NCI-H2171 (cell line): ENCODE data around the gene ESAM.

ENCODE experiments used
- DNase-seq: peaks from one replicate; lab custom pipeline; 2025; lab: John Stamatoyannopoulos, UW

ESAM gene, protein sequence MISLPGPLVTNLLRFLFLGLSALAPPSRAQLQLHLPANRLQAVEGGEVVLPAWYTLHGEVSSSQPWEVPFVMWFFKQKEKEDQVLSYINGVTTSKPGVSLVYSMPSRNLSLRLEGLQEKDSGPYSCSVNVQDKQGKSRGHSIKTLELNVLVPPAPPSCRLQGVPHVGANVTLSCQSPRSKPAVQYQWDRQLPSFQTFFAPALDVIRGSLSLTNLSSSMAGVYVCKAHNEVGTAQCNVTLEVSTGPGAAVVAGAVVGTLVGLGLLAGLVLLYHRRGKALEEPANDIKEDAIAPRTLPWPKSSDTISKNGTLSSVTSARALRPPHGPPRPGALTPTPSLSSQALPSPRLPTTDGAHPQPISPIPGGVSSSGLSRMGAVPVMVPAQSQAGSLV

DNA sequence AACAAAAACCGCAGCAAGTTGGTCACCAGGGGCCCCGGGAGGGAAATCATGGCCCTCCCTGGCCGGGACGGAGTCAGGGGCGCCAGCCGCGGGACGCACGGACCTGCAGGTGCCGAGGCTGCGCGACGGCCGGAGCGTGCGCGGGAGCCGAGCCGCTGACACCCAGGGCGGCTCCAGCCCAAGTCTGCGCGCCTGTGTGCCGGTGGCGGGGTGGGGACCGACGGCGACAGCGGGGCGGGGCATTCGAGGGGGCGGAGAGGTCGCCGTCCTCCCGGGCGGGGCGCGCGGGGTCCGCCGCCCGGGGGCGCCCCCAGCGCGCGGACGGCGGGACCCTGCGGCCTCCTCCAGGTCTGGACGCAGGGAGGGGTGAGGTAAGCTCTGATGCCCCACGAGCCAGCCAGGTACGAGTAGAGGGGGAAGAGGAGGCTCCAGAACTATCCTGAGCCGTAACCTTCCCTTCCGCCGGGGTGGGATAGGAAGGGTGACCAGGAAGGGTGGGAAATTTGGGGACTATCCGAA, at the start of gene ESAM:
ESAM (minus strand) TSS at position 186 of the 519 bp plus-strand sequence; CDS start at position 50, 136 bp downstream.
- peak; percentile 5 for DNase-seq

DNA sequence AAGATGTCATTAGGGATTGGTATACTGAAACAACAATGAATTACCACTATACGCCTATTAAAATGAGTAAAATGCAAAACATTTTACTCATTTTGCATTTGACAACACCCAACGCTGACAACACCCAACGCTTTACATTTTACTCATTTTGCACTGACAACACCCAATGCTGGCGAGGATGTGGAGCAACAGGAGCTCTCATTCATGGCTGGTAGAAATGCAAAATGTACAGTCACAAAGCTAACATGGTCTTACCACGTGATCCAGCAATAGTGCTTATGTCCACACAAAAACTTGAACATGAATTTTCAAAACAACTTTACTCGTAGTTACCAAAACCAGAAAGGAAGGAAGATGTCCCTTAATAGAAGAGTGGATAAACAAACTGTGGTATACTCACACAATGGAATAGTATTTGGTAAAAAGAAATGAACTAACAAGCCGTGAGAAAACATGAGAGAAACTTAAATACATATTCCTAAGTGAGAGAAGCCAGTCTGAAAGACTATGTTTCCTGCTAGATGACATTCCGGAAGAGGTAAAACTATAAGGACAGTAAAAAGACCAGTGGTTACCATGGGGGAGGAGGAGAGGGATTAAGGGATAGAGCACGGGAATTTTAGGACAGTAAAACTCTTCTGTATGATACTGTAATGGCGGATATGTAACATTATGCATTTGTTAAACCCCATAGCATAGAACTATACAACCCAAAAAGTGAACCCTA, 49.5 kb upstream of the ESAM start:
- no peak for DNase-seq

DNA sequence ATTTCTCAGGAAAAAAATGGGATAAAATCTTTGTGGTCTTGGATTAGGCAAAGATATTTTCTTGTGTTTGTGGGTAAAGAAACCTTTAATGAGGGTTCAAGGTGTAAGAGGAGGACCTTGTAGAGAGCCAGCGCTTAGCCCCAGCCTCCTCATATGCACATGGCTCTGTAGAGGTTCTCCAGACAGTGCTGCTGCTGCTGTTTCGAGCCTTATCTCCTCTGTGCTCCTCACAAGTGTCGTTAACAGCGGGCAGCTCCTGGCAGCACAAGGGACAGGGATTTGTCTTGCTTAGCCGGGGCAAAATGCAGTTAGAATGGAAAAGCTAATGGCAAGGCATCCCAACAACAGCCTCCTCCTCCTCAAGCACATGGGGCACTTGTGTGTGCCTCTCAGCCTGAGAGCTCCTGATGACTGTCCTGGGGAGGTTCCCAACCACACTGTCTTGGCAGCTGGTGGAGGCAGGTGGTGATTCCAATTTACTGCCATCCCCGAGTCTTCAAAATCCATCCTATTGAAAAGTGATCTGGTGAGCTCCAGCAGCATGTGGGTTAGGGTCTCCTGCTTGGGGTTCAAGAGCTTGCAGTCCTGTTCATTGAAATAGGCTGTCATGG, 45.7 kb upstream of the ESAM start:
- DNase-seq, result no peak

DNA sequence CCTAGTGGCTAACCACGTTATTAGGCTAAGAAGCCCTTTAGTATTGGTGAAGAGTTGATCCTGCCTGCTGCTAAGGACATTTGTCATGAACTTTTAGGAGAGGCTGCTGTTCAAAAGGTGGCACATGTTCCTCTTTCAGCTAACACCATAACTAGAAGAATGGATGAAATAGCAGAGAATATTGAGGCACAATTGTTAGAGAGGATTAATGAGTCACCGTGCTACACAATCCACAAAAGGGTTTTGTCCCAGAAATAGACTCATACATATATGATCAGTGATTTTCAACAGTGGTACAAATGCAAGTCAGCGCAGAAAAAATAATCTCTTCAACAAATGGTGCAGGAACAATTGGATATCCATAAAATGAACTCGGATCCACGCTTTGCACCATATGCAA, 45.1 kb upstream of the ESAM start:
- DNase-seq, result no peak

DNA sequence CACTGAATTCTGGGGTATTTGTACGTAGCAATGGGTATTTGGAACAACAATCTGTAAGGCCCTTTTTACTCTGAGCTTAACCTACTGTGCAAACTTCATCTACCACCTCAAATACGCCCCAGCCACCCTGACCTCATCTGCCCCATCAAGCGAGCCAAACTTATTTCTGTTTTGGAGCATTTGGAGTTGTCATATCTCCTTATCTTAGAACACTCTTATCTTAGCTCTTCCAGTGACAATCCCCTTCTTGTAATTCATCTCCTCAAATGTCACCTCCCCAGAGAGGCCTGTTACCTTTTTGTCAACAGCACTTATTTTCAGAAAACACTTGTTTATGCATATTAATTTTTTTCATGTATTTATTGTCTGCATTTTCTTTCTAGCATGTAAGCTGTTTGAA, 42.8 kb upstream of the ESAM start:
- no peak for DNase-seq

DNA sequence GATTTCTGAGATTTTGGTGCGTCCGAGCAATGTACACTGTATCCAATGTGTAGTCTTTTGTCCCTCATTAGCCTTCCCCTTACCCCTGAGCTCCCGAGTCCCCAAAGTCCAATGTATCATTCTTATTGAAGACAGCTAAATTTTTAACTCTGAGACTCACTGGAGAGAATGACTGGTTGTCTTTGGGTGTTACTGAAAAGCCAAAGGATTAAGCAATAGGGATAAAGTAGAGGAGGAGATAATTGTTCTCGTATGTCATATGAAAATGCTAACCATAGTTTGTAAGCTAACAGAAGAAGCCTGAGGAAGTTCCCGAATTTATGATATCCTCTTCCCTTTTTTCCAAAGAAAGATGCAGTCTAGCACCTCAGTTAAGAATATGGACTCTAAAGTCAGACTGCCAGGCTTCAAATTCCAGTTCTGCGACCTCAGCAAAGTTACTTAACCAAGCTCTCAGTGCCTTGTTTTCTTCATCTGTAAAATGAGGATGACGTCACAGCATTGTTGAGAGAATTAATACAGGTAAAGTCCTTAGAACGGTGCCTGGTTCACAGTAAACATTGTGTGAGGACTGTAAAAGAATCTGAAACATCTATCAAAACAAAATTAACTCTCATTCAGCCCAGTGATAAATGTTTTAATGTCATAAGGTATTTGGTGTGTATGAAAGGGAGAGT, 39.7 kb upstream of the ESAM start:
- DNase-seq, result no peak

DNA sequence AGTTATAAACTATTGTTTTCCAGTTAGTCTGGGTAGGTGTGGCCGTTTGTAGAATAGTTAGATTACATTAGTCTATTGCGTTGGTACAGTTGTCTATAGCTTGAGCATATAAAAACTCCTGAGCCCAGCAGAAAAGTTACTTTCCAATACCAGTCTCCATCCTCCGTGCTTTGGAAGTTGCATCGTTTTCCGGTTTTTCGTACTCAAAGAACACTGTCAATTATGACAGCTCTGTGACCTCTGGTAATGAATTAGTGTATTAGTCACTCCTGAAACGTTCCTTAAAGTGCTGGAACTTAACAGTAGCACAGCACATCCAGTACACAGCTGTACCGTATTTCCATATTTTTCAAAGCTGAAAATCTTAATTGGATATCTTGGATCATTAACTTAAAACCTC, 38.9 kb upstream of the ESAM start:
- no peak for DNase-seq

DNA sequence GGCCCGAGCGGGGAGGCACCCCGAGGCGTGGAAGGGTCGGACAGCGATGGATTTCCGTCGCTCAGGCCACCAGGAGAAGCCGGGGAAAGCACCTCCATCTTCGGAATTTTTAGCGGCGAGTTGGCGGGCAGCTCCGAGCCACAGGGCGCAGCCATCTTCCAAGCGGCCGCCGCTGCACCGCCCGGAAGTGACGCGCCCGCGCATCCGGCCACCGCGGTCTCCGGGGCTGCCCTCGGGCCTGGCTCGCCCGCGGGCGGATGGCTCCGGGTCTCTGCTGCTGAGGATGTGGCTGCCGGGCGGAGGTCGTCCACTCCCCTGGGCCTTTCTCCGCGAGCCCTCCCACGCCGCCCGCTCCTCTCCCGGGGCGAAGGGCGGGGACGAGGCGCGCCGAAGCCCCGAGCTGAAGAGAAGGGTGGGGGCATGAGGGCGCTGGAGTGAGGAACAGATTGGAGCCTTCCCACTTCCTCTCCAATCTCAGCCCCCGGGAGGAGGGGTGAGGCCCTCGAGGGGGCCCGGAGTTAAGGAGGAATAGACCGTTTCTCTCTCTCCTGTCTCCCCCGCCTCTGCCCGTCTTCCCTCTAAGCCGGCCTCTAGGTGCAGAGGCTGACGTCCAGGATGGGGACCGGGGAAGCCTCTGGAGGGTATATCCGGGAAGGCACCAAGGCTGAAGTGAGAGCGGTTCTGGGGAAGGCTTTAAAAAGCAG, 38.3 kb upstream of the ESAM start, which contains the start of gene MSANTD2:
MSANTD2 (minus strand) TSS at position 181 of the 704 bp plus-strand sequence; CDS start at position 155, 26 bp downstream.
- peak; percentile 43 for DNase-seq

DNA sequence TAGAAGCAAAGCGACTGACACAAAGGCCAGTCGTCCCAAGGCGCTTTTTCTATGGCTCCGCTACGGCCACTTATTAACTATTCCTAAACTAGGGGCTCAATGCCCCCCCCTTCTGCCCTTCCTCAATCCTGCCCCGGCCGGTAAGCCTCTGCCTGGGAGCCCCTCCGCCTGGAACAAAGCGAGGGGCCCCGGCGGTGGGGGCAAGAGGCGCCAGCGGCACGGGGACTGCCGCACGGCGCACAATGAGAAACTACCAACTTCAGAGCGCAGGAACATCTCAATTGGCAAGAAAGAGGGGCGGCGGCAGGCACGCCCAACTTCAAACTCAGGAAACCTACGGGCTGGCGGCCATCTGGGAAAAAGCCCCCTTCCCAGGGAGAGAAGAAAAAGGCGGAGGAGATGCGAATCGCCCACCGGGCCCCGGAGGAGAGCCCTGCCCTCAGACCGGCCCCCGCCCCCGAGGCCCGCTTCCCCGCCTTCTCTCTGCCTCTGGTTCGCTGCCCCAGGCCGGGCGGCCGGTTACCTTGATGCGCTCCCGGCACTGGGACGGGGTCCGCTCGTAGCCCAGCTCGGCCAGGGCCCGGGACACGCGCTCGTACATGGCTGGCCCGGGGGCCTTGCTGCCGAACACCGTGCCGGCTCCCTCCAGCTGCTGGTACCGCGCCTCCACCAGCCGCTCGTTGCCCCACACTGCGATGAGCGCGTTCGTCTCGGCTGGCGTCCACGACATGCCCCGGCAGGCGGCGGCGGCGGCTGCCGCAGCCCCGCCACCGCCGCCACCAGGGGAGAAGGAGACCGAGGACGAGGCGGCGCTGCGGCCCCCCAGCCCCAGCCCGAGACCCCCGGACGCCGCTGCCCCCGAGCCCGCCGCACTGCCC, 37.5 kb upstream of the ESAM start:
- no peak for DNase-seq

DNA sequence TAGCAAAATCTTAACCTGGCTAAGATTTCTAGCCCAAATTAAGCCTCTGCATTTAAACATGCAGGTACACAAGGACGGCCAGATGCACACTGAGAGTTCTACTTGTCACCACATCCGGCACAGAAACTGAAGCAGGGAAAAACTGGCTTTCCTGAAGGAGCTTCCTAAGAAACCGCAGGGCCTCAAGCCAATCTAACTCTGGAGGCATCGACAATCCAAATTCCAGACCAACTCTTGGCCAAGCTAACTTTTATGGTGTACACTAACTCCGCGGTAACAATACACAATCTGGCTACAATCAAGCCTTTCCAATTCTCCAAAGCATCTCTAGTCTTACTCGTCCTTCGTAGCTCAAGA, 36.9 kb upstream of the ESAM start:
- no peak for DNase-seq

DNA sequence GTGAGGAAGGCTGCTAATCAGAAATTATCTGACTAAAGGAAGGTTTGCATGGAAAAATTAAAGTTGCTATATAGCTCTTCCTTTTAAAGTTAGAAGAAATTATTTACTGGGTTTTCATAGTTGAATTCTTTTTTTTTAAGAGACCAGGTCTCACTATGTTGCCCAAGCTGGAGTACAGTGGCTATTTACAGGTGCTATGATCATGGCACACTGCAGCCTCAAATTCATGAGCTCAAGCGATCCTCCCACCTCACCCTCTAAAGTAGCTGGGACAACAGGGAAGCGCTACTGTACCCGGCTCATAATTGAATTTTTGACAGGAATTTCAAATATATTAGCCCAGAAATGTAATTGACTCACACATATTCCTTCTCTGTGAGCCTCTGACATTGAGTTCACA, 34.2 kb upstream of the ESAM start:
- DNase-seq, result no peak

DNA sequence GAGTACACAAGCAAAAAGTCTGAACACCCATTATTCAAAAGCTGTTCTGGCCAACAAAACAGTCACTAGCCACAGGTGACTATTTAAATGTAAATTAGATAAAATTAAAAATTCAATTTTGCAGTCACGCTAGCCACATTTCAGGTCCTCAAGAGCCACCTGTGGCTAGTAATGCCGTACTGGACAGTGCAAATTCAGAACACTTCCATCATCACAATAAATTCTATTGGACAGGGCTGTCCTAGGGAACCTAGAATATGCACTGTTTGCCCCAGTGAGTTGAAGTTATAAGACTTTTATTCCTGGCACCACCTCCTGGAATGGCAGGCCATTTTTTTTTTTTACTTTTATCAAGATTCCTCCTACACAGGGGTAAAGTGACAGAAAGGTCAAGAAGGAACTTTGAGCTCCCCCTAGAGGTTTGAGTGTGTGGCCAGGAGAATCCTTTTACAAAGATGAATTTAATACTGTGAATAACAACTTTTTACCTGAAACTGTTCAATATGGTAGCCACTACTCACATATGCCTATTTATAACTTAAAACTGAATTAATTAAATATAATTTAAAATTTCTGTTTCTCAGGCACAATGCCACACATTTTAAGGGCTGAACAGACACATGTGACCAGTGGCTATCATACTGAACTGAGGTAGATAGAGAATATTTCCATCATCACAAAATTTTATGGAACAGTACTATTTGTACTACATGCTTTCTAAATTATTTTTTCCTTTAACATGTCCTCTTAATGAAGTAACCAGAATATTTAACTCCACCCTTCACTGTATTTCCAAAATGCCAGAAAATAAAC, 31.6 kb upstream of the ESAM start:
- DNase-seq, result no peak

DNA sequence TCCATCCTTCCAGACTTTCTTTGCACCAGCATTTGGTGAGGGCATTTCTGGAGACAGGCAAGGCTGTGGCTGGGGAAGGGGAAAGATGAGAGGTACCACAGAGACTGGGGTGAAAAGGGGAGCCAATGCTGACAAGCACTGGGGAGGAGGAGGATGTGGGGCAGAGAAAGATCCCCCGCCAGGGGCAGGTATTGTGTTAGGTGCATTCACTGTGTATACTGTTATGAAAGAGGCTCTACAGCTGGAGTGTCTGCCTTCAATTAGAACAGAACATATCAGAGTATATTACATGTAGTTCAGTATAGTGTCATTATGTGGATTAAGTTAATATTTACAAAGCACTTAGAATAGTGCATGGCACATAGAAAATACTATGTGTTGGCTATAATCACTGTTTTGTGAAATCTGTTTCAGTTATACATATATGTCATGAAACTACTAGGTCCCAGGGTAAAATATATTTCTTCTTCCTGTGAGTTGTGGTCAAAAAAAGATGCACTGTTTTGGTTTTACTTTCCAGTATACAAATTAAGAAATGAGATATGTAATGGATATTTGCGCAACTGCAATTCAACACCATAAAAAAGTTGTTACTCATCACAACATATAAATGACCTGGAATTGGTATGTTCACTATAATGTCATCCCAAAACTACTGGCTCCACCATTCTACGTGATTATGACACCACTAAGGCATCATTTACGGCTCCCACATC, 29.7 kb upstream of the ESAM start:
- no peak for DNase-seq

DNA sequence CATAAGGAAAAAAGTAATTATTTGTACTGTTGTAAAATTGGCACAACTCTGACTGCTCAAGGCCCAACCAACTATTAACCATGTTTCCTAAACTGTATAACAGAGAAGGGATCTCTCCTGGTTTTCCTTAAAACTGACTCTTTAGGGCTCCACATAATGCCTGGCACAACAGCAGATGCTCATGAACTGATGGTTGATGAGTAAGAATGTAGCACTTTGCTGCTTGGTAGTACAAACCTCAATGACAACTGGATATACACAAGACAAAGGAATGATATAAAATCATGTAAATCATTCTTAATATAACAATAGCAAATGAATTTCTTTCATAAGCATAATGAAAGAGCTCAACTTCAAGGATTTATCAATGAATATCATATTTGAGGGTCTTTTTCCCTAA, 26.4 kb upstream of the ESAM start:
- DNase-seq, result no peak

DNA sequence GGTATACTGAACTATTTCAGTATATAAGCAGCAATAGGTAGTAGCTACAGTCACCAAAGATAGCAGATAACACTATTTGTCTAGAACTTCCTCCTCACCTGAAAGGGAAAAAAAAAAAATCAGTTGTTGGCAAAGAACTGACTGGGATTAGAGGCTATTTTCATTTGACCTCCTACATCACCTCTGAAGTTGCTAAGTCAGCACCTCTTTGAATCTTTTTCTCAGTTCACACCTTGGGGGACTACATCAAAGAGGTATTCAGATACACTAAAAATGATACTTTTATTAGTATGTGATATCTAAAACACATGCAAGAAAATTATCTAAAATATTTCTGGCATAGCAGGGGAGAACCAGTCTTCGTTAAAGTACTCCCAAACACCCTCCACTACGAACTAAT, 22.0 kb upstream of the ESAM start:
- DNase-seq, result no peak

DNA sequence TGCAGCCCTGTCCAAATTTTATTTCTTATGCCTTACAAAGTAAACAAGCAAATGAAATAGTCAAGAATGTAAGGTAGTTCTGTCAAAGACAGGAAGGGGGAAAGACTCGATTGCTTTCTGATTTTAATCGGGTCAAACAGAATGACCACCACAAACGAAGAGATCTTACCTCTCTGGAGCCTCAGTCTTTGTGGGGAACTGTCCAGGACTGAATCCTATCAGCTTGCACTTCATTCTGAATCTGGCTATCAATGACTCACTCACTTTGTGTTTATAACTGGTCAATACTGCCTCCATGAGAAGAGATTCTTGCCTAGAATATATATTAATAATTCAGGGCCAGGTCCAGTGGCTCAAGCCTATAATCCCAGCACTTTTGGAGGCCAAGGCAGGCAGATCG, 20.9 kb upstream of the ESAM start:
- DNase-seq, result no peak

DNA sequence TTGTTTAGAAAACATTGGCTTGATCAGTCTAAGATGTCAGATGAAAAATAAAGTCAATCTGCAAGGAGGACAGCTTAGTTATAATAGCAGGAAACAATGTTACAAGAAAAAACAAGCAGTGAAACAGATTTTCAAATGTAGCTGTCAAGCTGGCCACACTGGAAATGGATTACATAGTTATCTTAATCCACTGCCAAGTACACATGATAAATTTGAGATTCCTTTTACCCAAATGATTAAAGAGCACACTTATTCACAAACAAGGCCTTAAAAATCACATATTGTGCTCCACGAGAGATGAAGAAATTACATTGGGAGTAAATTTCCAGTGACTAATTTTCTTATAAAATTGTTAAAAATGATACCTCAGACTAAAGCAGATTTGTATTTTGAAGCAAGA, 17.5 kb upstream of the ESAM start:
- no peak for DNase-seq

DNA sequence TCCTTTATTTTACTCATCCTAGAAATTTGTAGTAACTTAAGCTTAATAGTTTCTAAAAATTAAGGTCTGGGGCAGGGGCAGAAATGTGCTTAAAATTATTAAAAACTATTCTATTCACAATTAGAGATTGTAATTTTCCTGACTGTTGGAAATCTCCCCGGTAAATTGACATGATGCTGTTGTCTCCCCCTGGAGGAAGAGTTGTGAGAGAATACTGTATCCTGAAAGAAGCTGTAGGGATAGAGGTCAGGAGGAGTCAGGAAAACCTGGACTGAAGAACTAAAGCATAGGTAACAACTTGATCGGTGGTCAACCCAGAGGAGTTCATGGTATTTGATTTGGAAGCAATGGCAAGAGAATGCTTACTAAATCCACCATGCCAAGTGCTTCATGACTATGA, 16.2 kb upstream of the ESAM start:
- no peak for DNase-seq
